ENCODE data around the gene ZNF487.

DNA sequence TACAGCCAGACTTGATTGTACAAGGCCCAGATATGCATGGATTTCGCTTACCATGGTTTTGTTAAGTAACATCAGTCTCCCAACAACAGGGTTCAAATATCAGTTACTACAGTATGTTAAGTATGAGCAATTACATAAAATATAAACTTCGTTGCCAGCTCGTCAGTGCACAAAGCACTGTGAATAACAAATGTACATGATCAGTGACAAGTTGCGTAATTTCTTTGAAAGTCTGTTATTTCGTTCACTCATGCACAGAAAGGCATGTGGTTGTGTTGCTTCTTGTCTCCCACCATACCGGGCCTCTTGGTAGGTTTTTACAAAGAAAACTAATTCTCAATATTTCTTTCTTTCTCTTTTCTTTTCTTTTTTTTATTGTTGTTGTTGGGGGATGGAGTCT lies 12.5 kb upstream of the ZNF487 start:
- TF ChIP-seq, protein P1, sequence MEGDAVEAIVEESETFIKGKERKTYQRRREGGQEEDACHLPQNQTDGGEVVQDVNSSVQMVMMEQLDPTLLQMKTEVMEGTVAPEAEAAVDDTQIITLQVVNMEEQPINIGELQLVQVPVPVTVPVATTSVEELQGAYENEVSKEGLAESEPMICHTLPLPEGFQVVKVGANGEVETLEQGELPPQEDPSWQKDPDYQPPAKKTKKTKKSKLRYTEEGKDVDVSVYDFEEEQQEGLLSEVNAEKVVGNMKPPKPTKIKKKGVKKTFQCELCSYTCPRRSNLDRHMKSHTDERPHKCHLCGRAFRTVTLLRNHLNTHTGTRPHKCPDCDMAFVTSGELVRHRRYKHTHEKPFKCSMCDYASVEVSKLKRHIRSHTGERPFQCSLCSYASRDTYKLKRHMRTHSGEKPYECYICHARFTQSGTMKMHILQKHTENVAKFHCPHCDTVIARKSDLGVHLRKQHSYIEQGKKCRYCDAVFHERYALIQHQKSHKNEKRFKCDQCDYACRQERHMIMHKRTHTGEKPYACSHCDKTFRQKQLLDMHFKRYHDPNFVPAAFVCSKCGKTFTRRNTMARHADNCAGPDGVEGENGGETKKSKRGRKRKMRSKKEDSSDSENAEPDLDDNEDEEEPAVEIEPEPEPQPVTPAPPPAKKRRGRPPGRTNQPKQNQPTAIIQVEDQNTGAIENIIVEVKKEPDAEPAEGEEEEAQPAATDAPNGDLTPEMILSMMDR (conservative IDR thresholded peaks at IDR 0.05; ENCODE audit: low read length) = no peak
- TF ChIP-seq EZH2phosphoT487 (IDR thresholded peaks at IDR 0.05; ENCODE audit: borderline replicate concordance, low read depth, low read length) = no peak
